ENCODE data around the gene MLH1. TPM values are rescaled to one million over a fixed set of nuclear protein-coding genes. Genes with fewer than 3 reads are reported as not detected.
"Not testable (repeated sequence)": the region's sequence is repeated elsewhere in the genome, so short reads cannot be mapped to it uniquely, and the experiment has no call there.

Gene MLH1
- 56.9 and 70.2 TPM in 2 replicates for total RNA-seq (2014; rRNA removed; shearing (Covaris generic))
- 45.1 and 46.9 TPM in 2 replicates for polyA plus RNA-seq (2015; cell fraction: cytosol; rRNA removed)
- polyA plus RNA-seq (2015; cell fraction: nucleus; rRNA removed) = 83.6 and 87.0 TPM in 2 replicates

DNA sequence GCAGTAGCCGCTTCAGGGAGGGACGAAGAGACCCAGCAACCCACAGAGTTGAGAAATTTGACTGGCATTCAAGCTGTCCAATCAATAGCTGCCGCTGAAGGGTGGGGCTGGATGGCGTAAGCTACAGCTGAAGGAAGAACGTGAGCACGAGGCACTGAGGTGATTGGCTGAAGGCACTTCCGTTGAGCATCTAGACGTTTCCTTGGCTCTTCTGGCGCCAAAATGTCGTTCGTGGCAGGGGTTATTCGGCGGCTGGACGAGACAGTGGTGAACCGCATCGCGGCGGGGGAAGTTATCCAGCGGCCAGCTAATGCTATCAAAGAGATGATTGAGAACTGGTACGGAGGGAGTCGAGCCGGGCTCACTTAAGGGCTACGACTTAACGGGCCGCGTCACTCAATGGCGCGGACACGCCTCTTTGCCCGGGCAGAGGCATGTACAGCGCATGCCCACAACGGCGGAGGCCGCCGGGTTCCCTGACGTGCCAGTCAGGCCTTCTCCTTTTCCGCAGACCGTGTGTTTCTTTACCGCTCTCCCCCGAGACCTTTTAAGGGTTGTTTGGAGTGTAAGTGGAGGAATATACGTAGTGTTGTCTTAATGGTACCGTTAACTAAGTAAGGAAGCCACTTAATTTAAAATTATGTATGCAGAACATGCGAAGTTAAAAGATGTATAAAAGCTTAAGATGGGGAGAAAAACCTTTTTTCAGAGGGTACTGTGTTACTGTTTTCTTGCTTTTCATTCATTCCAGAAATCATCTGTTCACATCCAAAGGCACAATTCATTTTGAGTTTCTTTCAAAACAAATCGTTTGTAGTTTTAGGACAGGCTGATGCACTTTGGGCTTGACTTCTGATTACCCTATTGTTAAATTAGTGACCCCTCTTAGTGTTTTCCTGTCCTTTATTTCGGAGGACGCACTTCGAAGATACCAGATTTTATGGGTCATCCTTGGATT, at the start of gene MLH1:
TSS of gene MLH1 (plus strand) at position 193 of the 958 bp plus-strand sequence. CDS start at position 223, 30 bp downstream.
- DNase-seq (ENCODE audit: low read depth) = peak; percentile 100

DNA sequence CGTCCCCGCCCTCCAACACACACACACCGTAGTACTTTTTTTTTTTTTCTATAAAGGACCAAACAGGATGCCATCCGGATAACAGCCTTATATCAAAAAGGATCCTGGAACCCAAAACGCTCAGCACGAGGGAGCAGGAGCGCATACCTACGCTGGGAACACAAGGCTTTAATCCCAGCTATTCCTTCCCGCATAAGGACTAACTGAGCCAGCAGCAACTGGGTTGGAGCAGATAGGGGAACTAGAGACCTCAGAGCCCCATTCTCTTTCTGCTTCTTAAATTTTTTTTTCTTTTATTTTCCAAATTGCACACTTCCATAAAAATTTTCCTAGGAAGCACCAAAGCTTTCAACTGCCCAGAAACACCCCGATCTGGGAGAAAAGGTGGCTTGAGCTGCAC, 49.7 kb upstream of the MLH1 start:
- no peak for DNase-seq (ENCODE audit: low read depth)

DNA sequence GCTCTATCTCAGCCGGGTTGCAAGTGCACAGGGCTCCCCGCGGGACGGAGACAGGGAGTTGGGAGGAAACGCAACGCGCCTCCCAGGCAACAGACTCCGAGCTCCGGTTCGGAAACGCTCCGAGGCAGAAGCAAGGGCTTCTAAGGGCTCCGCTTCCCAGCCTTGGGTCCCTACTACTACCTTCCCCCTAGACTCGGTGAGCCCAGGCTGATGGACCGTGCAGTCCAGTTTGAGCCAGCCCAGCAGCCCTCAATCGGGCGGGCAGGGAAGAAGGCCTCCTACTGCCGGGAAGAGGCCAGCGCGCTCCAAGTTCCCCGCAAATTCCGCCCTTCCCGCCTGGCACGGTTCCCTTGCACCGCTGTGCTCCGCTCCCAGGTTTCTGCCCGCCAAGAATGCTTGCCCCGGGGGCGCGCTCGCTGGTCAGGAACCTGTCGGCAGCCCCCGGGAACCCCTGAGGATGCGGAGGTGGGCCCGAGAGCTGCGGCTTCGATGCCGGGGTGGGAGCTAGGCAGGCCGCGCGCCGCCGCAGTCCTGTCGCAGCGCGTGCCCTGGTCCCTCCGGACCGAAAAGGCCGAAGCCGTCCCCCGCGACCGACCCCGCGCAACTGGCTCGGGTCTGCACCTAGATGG, 49.2 kb upstream of the MLH1 start:
- DNase-seq (ENCODE audit: low read depth) = no peak

DNA sequence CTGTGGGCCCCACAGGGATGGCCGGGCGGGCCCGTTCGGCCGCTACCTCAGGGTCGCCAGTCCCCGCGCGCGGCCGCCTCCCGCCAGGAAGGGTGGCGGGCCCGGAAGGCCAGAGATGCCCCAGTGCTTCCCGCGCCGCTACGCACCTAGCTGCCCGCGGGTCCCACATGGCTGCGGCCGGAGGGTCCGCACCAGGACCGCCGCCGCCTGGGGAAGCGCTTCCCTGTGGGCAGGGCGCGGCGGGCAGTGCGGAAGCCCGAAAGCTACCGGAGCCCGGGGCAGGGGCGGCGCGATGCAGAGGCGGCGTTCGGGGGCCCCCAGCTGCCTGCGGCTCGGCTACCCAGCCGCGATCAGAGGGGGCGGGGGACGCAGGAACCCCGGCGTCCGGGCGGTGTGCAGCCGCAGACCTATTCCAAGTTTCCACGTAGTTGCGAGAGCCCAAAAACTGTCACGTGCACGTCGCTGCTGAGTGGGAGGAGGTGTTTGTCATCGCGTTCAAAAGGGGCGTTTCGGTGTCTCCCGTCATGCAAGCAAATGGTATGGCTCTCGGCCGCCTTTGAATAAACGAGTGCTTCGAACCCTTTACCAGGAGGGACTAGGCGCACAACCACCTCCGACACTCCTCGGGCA, 48.6 kb upstream of the MLH1 start, which contains the start of gene TRANK1:
TSS of gene TRANK1 (minus strand) at position 414 of the 630 bp plus-strand sequence. CDS start at position 169, 245 bp downstream.
- no peak for DNase-seq (ENCODE audit: low read depth)

DNA sequence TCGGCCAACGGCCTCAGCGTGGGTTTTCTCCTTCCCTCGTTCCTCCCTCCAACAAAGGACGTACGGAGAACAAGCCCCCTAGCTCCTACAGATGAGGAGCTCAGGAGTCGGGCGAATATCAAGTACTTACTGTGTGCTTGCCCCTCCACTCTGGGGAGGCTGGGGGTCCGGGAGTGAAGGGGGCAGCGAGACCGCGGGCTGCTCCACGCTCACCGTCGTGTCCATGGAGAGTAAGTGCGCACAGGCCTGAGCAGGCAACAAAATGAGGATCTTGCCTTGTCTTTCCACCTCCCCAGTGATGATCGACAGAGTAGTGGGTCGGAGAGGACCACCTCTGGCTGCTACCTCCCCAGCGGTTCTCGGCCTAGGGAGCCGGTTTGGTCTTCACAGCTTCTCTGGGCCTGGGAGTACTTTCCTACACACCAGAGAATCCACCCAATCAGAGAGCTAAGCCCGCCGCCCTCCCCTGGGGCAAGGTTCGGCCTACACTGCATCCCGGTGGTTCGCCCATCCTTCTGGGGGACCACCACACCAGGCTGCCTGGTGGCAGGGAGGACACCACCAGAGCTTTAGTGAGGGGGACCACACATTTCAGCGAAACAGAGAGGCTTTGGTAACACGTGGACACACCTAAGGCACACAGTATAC, 47.9 kb upstream of the MLH1 start:
- DNase-seq (ENCODE audit: low read depth) = no peak

DNA sequence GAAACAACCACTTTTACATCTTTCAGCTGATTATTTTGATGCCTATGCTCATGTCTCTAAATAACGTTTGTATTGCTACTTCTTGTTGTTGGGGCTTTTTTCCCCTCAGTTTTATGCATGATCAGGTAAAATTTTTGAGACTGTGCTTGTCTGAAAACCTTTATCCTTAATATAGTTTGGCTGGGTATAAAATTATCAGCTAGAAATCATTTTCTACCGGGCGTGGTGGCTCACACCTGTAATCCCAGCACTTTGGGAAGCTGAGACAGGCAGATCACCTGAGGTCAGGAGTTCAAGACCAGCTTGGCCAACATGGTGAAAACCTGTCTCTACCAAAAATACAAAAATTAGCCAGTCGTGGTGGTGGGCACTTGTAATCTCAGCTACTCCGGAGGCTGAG, 45.5 kb upstream of the MLH1 start:
- not testable (repeated sequence) for DNase-seq (ENCODE audit: low read depth)

DNA sequence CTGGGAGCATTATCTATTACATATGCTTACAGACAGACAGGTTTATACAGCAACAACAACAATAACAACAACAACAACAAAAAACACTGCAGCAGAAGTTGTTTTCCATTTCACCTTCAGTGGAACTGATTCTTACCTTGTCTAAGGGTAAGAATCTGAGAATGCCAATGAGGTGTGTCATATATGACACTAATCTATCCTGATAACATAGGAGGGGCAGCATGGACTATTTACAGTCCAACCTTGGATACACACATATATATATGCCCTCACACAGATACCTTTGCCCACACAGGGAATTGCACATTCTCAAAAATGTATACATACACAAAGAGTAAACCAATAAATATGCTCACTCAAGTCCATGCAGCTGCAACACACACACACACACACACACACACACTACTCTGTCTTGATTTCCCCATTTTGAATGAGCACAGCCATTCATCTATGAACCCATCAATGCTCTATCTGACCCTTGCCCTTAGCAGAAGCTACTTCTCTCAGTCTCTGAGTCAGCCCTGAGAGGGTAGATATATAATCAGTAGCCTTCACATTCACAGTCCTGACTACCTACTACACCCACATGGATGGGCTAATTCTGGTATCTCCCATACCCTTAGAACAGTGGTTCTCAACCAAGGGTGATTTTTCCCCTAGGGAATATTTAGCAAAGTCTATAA, 38.7 kb upstream of the MLH1 start:
- no peak for DNase-seq (ENCODE audit: low read depth)

DNA sequence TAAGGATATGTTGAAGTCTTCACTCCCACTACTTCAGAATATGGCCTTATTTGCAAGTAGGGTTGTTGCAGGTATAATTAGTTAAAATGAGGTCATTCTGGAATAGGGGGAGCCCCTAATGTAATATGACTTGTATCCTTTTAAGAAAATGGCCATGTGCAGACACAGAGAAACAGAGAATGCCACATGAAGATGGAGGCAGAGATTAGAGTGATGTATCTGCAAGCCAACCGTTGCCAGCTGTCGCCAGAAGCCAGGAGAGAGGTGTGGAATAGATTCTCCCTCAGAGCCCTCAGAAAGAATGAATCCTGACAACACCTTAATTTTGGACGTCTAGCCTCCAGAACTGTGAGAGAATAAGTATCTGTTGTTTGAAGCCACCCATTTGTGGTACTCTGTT, 37.2 kb upstream of the MLH1 start:
- DNase-seq (ENCODE audit: low read depth) = no peak

DNA sequence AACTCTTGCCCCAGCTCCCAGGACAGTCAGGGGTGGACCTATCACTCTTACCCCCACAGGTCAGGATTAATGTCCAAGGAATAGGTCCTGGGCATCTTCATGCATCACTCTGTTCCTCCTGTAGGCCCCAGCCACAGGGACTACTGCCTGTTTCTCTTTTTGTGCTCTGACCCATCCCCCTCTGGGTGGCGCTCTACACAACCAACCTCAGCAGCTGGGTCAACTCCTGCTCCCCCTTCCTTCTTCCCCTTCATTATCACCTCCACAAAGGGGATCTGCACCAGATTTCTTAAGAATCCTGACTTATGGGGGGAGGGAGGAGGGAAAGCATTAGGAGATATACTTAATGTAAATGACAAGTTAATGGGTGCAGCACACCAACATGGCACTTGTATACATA, 36.3 kb upstream of the MLH1 start:
- DNase-seq (ENCODE audit: low read depth) = no peak

DNA sequence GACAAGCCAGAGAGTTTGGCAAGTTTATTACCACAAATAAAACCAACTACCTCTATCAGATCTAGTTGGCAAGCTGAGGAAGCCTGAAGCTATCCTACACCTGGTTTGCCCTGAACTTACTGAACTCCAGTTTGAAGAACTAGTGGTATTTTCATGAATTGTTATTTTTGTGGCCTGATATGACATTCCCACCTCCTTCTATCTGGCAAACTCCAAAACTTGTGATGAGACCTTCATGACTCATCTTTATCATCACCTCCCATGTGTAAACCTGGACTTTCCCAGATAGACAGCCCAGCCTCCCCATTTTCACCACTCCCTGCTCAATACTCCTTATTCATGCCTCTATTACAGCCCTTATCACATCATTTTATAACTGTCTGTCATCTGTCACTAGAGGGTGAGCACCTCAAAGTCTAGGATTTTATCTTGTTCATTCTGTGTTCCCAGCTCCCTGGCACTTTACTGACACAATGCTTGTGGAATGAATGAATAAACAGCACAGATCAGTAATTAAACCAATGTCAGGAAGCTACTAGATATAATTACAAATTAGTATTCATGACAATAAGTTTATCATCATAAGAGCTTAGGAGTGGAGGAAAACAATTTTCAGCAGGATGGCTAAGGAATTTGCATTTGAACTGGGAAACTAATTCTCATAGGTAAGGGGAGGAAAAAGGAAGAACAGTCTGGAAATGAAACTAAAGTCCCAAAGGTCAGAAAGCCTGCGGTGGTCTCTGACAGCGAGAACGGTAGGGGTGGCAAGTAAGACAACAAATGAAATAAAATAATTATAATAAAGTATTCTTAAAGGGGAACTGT, 35.2 kb upstream of the MLH1 start:
- DNase-seq (ENCODE audit: low read depth) = peak; percentile 56

DNA sequence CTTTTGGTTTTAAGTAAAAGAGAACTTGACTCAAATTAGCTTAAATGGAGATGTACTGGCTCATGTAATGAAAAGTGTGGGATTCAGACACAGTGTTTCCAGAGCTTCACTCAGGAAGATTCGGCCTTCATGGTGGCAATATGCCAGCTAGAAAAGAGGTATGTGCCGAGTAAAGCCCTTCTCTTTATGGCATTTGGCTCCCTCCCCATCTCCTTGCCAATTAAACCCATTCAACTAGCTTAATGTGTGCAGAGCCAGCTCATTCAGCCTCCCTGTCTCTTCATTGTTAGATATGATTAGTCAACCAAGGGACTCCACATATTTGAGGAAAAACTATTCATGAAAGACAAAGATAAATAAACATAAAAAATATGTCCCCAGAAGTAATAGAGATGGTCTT, 33.5 kb upstream of the MLH1 start:
- DNase-seq (ENCODE audit: low read depth) = no peak

DNA sequence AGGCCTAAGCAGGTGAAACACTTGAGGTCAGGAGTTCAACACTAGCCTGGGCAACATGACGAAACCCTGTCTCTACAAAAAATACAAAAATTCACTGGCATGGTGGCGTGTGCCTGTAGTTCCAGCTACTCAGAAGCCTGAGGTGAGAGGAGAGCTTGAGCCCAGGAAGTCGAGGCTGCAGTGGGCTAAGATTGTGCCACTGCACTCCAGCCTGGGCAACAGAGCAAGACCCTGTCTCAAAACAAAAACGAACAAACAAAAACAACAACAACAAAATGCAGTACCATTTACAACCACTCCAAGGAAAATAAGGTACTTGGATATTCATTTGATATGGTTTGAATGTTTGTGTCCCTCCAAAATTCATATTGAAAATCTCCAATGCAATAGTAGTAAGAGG, 32.8 kb upstream of the MLH1 start:
- no peak for DNase-seq (ENCODE audit: low read depth)

DNA sequence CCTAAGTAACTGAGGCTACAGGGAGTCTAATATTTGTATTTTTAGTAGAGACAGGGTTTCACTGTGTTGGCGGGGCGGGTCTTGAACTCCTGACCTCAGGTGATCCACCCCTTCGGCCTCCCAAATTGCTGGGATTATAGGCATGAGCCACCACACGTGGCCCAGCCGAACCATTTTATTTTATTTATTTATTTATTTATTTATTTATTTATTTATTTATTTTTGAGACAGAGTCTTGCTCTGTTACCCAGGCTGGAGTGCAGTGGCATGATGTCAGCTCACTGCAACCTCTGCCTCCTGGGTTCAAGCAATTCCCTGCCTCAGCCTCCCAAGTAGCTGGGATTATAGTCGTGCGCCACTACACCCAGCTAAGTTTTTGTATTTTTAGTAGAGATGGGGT, 30.3 kb upstream of the MLH1 start:
- DNase-seq (ENCODE audit: low read depth) = not testable (repeated sequence)

DNA sequence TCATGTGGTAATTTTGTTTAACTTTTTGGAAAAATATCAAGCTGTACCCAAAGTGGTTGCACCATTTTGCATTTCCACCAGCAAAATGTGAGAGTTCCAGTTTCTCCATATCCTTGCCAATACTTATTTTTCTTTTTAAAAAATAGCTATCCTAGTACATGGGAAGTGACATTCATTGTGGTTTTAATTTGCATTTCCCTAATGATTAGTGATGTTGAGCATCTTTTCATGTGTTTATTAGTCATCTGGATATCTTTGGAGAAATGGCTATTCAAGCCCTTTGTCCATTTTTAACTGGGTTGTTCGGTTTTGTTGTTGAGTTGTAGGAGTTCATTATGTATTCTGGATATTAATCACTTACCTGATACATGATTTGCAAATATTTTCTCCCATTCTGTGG, 29.0 kb upstream of the MLH1 start:
- DNase-seq (ENCODE audit: low read depth) = no peak

DNA sequence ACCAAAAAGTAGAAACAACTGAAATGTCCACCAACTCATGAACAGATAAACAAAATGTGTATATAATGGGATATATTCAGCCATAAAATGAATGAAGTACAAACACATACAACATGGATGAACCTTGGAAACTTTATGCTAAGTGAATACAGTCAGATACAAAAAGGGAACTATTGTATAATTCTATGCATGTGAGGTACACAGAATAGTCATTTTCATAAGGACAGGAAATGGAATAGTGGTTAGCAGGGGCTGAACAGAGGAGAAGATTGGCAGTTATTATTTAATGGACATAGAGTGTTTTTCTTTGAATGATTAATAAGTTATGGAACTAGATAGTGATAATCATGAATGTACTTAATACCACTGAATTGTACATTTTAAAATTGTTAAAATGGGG, 28.5 kb upstream of the MLH1 start:
- no peak for DNase-seq (ENCODE audit: low read depth)

DNA sequence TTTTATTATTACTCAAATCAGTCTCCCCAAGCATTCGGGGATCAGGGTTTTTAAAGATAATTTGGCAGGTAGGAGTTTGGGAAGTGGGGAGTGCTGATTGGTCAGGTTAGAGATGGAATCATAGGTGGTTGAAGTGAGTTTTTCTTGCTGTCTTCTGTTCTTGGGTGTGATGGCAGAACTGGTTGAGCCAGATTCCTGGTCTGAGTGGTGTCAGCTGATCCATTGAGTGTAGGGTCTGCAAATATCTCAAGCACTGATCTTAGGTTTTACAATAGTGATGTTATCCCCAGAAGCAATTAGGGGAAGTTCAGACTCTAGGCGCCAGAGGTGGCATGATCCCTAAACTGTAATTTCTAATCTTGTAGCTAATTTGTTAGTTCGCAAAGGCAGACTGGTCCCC, 27.9 kb upstream of the MLH1 start:
- DNase-seq (ENCODE audit: low read depth) = no peak

DNA sequence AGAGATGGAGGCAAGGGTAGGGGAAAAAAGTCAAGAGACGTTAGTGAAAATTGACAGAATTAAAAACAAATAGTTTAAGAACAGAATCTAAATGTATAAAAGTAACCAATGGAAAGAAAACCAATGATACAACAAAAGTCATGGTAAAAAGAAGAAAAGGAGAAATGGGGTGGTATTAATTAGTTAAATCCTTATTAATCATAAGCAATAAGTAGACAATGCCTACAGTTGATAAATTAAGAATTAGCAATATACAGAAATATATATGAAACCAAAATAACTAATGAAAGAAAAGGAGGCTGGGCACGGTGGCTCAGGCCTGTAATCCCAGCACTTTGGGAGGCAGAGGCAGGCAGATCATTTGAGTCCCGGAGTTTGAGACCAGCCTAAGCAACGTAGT, 24.2 kb upstream of the MLH1 start:
- no peak for DNase-seq (ENCODE audit: low read depth)

DNA sequence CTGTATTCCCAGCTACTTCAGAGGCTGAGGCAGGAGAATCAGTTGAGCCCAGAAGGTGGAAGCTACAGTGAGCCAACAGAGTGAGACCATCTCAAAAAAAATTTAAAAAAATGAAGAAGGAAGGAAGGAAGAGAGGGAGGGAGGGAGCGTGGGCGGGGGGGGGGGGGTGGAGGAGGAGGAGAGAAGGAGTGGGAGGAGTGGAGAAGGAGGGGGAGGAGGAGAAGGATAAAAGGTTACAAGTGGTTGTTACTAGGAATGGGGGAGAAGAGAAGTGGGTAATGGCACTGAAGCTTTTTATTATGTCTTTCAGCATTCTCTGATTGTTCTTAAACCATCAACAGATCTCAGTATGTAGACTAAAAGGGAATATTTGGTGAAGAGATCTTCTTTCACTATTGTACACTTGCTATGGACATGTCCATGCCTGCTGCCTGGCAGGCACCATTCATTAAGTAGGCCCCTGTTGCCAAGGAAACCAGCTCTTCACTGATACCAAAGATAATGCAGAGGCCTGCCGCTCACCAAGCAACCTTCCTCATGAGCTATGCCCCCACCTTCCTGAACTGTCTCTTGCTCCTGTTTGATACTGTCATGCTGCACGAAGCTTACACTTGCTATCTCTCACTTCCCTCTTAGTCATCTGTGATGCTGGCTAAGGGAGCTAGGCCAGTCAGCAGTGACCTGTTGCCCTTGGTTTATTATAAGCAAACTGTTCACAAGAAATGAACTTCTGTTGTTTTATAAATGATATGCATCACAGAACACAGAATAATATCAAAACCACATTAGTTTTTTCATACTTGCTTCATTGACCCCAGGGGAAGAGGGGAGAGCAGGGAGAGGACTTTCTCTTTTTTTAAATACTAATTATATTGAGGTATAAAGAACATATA, 23.5 kb upstream of the MLH1 start:
- peak; percentile 81 for DNase-seq (ENCODE audit: low read depth)

DNA sequence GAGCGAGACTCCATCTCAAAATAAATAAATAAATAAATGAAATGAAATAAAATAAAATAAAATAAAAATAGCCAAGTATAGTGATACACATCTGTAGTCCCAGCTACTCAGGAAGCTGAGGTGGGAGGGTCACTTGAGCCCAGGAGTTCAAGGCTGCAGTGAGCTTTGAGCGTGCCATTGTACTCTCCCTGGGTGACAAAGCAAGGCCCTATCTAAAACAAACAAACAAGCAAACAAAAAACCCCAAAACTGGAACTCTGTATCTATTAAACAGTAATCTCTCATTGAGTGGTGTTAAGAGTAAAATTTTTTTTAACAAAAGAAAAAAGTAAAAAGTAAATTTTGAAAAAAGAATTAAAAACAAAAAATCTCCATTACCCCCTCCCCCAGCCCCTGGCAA, 21.2 kb upstream of the MLH1 start:
- DNase-seq (ENCODE audit: low read depth) = no peak
